HPDE6-E6E7 (cell line): ENCODE data around the gene MMP17.
"Not testable (repeated sequence)": the region's sequence is repeated elsewhere in the genome, so short reads cannot be mapped to it uniquely, and the experiment has no call there.

Experiments
- DNase-seq: peaks from one replicate; pipeline ENCODE4 v3.0.0; 2011; ENCODE audit warnings: missing footprints; ENCODE audit errors: extremely low spot score

Gene MMP17

GRCh38 chr12:131863711-131864396 lies 35.7 kb downstream of the MMP17 start:
- no peak for DNase-seq

- no peak for DNase-seq
Observed at GRCh38 chr12:131864469-131864868, 36.3 kb downstream of the MMP17 start.

GRCh38 chr12:131865180-131865875 lies 37.1 kb downstream of the MMP17 start:
- DNase-seq = peak; percentile 82

- no peak for DNase-seq
Observed at GRCh38 chr12:131867471-131867870, 39.3 kb downstream of the MMP17 start.

GRCh38 chr12:131867891-131868675 lies 39.9 kb downstream of the MMP17 start:
- DNase-seq = no peak

- DNase-seq = no peak
Observed at GRCh38 chr12:131869871-131870418, 41.8 kb downstream of the MMP17 start.

- no peak for DNase-seq
Observed at GRCh38 chr12:131871677-131872076, 43.5 kb downstream of the MMP17 start.

GRCh38 chr12:131872154-131873051 lies 44.2 kb downstream of the MMP17 start:
- DNase-seq = peak; percentile 88

- DNase-seq = no peak
Observed at GRCh38 chr12:131873293-131873692, 45.1 kb downstream of the MMP17 start.

GRCh38 chr12:131874972-131875371 lies 46.8 kb downstream of the MMP17 start:
- not testable (repeated sequence) for DNase-seq

- DNase-seq = not testable (repeated sequence)
Observed at GRCh38 chr12:131877216-131877615, 49.0 kb downstream of the MMP17 start.

- DNase-seq = not testable (repeated sequence)
Observed at GRCh38 chr12:131878436-131878835, 50.2 kb downstream of the MMP17 start.

- no peak for DNase-seq
Observed at GRCh38 chr12:131882804-131883520, 54.8 kb downstream of the MMP17 start.

GRCh38 chr12:131883521-131883900 lies 55.3 kb downstream of the MMP17 start:
- no peak for DNase-seq

GRCh38 chr12:131885076-131885475 lies 56.9 kb downstream of the MMP17 start:
- DNase-seq = not testable (repeated sequence)

- DNase-seq = no peak
Observed at GRCh38 chr12:131885543-131886057, 57.4 kb downstream of the MMP17 start.

- not testable (repeated sequence) for DNase-seq
Observed at GRCh38 chr12:131891722-131892121, 63.5 kb downstream of the MMP17 start.

- DNase-seq = no peak
Observed at GRCh38 chr12:131892711-131893604, 64.8 kb downstream of the MMP17 start.

GRCh38 chr12:131893605-131894312 lies 65.6 kb downstream of the MMP17 start:
- DNase-seq = no peak
